T47D (cell line): ENCODE measurements around the gene PLLP.

Experiments used
- DNase-seq, 2 experiments: peaks; one replicate each; pipeline versions ENCODE4 v3.0.0 to v3.0.0-alpha.2; 2011 to 2012; ENCODE audit warnings: low read depth in 1 of 2, low spot score in 1 of 2
- JUND ChIP-seq: IDR thresholded peaks from 2 replicates; pipeline ENCODE4 v1.6.1; 2012; ENCODE audit warnings: low read depth
- in situ Hi-C: cut with HindIII; loops from 2 replicates; pipeline ENCODE4 v1.10.0; 2016; ENCODE audit warnings: low sequenced_read_pairs, low pct_unique_long_range_greater_than_20kb

PLLP gene

GRCh38 chr16:57310801-57311200 lies 26.3 kb upstream of the PLLP start:
- TF ChIP-seq JUND: no peak
- in situ Hi-C loops: no loop called here
- no peak for DNase-seq

DNA sequence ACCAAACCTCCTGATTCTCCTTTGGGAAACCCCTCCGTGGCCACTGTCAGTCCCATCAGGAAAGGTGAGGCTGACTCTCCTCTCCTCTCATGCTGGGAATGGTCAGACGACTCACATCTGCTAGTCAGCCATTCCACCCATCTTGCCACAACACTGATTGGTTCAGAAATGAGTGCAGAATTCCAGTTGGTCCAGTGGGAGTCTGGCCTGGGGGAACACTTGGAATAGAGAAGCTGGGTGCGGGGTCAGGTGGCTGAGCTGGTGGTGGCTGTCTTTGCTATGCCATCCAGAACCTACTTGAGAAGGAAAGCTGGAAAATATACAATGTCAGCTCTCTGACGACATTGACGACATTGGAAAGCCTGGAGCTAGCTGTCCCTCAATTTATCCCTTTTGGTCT lies 23.6 kb upstream of the PLLP start:
- in situ Hi-C loops: no loop called here
- TF ChIP-seq JUND: no peak
- DNase-seq: no peak

DNA sequence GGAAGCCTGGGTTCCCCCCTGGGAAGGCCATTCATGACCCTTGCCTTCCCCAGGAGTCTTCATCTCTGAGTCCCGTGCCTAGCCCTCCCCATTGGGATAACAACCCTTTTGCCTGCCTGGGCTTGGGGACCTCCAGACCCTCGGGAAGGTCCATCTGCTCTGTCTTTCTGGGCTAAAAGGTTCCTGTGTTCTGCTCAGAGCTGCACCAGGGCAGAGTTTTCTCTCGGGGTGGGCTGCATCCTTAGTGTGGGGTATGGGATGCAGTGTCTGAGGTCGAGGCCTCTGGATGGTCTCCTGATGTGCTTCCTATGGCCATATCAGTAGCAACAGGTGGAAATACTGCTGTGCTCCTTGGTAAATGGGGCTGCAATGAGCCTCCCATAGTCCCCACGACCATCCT lies 22.9 kb upstream of the PLLP start:
- no peak for TF ChIP-seq JUND
- in situ Hi-C loops: no loop called here
- DNase-seq: no peak

DNA sequence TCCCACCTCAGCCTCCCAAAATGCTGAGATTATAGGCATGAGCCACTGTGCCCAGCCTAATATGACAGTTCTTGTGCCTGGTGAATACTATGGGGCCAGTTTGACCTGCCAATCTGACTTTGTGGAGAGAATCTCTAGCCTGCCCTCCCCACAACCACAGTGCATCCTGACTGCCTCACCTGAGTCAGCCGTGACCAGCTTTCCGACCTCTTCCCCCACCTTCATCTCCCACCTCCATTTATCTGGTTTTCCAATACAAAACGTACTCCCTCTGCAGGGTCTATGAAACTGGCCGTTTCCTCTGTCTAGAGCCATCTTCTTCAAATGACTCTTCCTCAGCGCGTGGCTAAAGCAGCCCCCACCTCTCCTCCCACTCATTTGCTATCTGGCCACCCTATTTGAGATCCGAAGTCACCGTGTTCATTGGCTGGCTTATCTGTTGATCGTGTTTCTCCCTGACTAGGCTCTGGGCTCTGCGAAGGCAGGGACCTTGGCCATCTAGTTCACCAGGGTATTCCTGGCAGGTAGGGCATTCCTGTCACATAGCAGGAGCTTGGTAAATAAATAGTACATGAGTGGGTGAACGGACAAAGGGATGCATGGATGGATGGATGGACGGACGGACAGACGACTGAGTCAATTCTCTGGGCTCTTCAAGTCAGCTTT lies 22.3 kb upstream of the PLLP start:
- DNase-seq: no peak
- no peak for TF ChIP-seq JUND
- in situ Hi-C loops: no loop called here

GRCh38 chr16:57305159-57305811 lies 20.8 kb upstream of the PLLP start:
- peak in 1 of 2 experiments; percentile 23 for DNase-seq
- in situ Hi-C loops: no loop called here
- TF ChIP-seq JUND: no peak

GRCh38 chr16:57304169-57305061 lies 19.9 kb upstream of the PLLP start:
- peak; percentile 43 to 83 for DNase-seq
- no peak for TF ChIP-seq JUND

DNA sequence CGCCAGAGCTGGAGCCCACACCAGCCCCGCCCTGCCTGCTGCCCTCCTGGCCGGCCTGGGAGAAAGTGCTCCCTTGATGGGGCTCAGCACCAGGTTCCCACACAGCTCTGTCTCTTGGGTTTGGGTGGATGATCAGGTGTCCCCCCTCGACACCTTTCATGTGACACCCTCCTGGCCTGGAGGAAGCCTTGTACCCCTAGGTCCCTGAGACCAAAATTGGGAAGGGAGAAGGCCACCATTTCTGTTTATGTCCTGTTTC lies 19.4 kb upstream of the PLLP start:
- no peak for TF ChIP-seq JUND
- DNase-seq: no peak
- in situ Hi-C loops: no loop called here

More at GRCh38 chr16:57304169-57305061, 19.9 kb upstream of the PLLP start:
- in situ Hi-C loops: no loop called here

- no peak for TF ChIP-seq JUND
- in situ Hi-C loops: no loop called here
- no peak for DNase-seq
Observed at GRCh38 chr16:57303021-57303909, 18.8 kb upstream of the PLLP start.

GRCh38 chr16:57301126-57301817 lies 16.8 kb upstream of the PLLP start:
- in situ Hi-C loops: no loop called here
- no peak for TF ChIP-seq JUND
- DNase-seq: no peak

DNA sequence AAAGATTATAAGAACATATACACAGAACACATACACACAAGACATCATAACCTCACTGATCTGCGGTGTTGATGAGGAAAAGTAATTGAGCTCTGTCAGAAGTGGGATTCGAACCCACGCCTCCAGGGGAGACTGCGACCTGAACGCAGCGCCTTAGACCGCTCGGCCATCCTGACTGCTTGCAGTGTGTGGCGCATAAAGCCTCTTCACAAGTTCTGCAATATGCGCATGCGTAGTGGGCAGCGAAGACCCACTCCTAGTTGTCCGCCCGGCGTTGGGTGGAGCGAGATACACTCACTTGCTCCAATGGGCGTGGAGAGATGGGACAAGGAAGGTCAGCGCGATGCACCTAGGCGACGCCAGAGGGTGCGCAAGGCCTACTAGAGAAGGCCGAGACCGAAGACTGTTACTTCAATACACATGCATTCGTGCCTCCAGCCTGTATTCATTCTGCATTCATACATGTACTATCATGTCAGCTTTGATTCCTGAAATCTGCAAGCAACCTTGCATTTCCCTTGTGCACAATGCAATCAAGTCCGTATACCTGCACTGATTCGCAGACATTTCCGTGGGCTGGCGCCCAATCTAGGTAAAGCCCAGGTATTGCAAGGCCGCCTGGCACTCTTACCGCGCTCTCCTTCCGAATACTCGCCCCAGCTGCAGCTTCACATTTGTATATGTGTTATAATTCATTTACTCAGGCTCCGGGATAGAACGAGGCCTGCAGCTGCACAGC lies 16.1 kb upstream of the PLLP start:
- in situ Hi-C loops: no loop called here
- DNase-seq: peak; percentile 81 to 98
- no peak for TF ChIP-seq JUND

DNA sequence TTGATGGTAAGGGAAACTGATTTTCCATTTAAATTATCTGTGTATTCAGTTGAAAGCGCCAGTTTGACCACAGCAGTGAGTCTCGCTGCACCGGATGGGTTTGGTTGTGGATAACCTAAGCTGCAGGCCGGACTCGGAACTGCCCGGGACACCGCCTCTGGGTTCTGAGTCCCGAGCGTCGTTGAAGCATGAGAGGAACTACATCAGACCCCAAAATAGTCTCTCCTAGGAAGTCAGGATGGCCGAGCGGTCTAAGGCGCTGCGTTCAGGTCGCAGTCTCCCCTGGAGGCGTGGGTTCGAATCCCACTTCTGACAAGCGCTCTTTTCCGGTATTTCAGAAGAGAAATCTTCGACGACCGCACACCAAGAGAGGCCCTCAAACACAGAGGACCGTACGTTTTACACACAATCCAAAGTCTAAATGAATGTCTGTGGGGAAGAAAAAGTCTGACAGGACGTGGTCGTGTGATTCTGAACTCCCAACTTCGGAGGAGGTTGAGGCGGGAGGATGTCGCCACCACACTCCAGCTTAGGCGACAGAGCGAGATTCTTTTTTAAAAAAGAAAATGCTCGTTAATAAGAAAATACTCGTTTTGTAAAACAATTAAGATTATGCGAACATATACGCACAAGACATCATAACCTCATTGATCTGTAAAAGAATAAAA lies 15.4 kb upstream of the PLLP start:
- in situ Hi-C loops: no loop called here
- no peak for TF ChIP-seq JUND
- DNase-seq: peak; percentile 31 to 89
